Stomach (tissue), 9 donors: ENCODE results near the gene RPL28. TPM values are rescaled to one million over a fixed set of nuclear protein-coding genes. Genes with fewer than 3 reads are reported as not detected.
A peak's percentile ranks its signal among the peaks of the same experiment; 100 is the strongest.
"Not testable (repeated sequence)": the region's sequence is repeated elsewhere in the genome, so short reads cannot be mapped to it uniquely, and the experiment has no call there.

Source experiments
- DNase-seq, 2 donors: peaks; one replicate each; pipeline versions ENCODE4 v3.0.0 to v3.0.0-alpha.2; 2013 to 2019
- H3K27ac ChIP-seq, 5 donors: fragments of 200-600 bp in 4 of 5; sonication (generic) in 4 of 5; one replicate each; pipeline ENCODE4 v1.5.1; 2013 to 2019; ENCODE audit warnings: mild to moderate bottlenecking in 1 of 5, moderate library complexity in 1 of 5
- H3K27me3 ChIP-seq, 3 donors: fragments of 200-600 bp; sonication (generic); one replicate each; pipeline ENCODE4 v1.5.1; 2017 to 2019; ENCODE audit warnings: mixed run types in 1 of 3
- H3K36me3 ChIP-seq, 4 donors: fragments of 200-600 bp; sonication (generic); 1 replicate in 3 of 4; 2 replicates in 1 of 4; pipeline ENCODE4 v1.5.1; 2016 to 2019
- H3K4me1 ChIP-seq, 4 donors: fragments of 200-600 bp; sonication (generic); one replicate each; pipeline ENCODE4 v1.5.1; 2016 to 2019
- H3K4me3 ChIP-seq, 4 donors: fragments of 200-600 bp; sonication (generic) in 3 of 4; one replicate each; pipeline ENCODE4 v1.5.1; 2016 to 2019; ENCODE audit warnings: mild to moderate bottlenecking in 1 of 4
- H3K9me3 ChIP-seq, 4 donors: fragments of 200-600 bp; sonication (generic); one replicate each; pipeline ENCODE4 v1.5.1; 2016 to 2019
- CTCF ChIP-seq, 7 experiments: fragments of 450-650 bp in 4 of 7; fragments of 200-600 bp in 3 of 7; sonication (generic) in 3 of 7; IDR thresholded peaks; one replicate each; pipeline ENCODE4 v1.5.1; 2016 to 2019; ENCODE audit warnings: antibody characterized with exemption in 7 of 7, control low read depth in 2 of 7, mild to moderate bottlenecking in 1 of 7
- EP300 ChIP-seq: sonication (generic); formaldehyde crosslinking; IDR thresholded peaks from one replicate; pipeline ENCODE4 v1.6.1; 2017; ENCODE audit warnings: antibody characterized with exemption
- POLR2A ChIP-seq, 4 donors: fragments of 450-650 bp; IDR thresholded peaks; one replicate each; pipeline ENCODE4 v1.6.1; 2016; ENCODE audit warnings: antibody characterized with exemption in 4 of 4, control low read depth in 2 of 4, mild to moderate bottlenecking in 1 of 4, moderate library complexity in 1 of 4
- POLR2AphosphoS5 ChIP-seq, 3 donors: sonication (generic); formaldehyde crosslinking; IDR thresholded peaks; one replicate each; pipeline ENCODE4 v1.6.1; 2016; ENCODE audit warnings: antibody characterized with exemption in 3 of 3
- WGBS, 5 donors: extraction: QIAGEN DNeasy Blood & Tissue Kit in 3 of 5; methylation state at CpG; one replicate each; pipeline versions ENCODE4 v1.1.5 to v1.1.7; 2013 to 2018; 5-methylcytosine and 5-hydroxymethylcytosine counted together
- intact Hi-C: fragments of 100-400 bp; cut with DNase I; formaldehyde crosslinking; loops from one replicate; pipeline ENCODE4 v1.15.1; 2023; ENCODE audit warnings: low total_unique reads
- polyA plus RNA-seq, 3 donors: library from polyadenylated mRNA; stranded (reverse); fragments of 200-250 nt; gene quantifications; one replicate each; pipeline ENCODE4 v1.2.3, GENCODE V29; 2013
- total RNA-seq, 5 donors: library from RNA; depleted of rRNA; stranded (reverse); fragments of >200 nt; gene quantifications; one replicate each; pipeline versions ENCODE4 v1.1.0 to v1.2.3, GENCODE V29; 2014 to 2016
- donor health status: healthy with polysubstance abuse.
- donor health status: Bipolar disorder and iron deficiency.
- donor health status: healthy.

Gene RPL28
- total and polyA plus RNA-seq, 8 donors, result 47.5 to 2,388 (median 624) TPM

GRCh38 chr19:55398200-55398925 lies 12.6 kb downstream of the RPL28 start:
- no peak for DNase-seq
- Histone ChIP-seq H3K27ac (peak overlapping the region in 1 of 5 donors; percentile 29), H3K4me3 (no peak overlapping the region), H3K27me3 (no peaks in the 10 kb centered on the region), H3K4me1 (no peaks in the 10 kb centered on the region), H3K9me3 (no peaks in the 10 kb centered on the region), H3K36me3 (peaks cover 18 to 36% (median 32%) of the 10 kb centered on the region in 4 donors)
- intact Hi-C loops, result no loop called here
- TF ChIP-seq POLR2AphosphoS5 (IDR thresholded peaks at IDR 0.05) (no peak), CTCF (IDR thresholded peaks at IDR 0.05) (no peak), POLR2A (IDR thresholded peaks at IDR 0.05) (no peak), EP300 (no peak)
- WGBS, 5 donors, result 76 to 87% (median 83%) methylated on average over 12 of the region's 12 CpGs

- TF ChIP-seq CTCF (IDR thresholded peaks at IDR 0.05), result no peak
- no peak for TF ChIP-seq EP300
- no peak for TF ChIP-seq POLR2A (IDR thresholded peaks at IDR 0.05)
- no peak for TF ChIP-seq POLR2AphosphoS5 (IDR thresholded peaks at IDR 0.05)
- WGBS, 5 donors, result 76 to 87% (median 82%) methylated on average over 14 of the region's 14 CpGs
- intact Hi-C loops, result no loop called here
Observed at GRCh38 chr19:55400281-55401087, 14.8 kb downstream of the RPL28 start.

GRCh38 chr19:55401390-55401789 lies 15.7 kb downstream of the RPL28 start:
- Histone ChIP-seq H3K4me1 (peaks cover 5 to 13% (median 10%) of the 10 kb centered on the region in 4 donors), H3K36me3 (peaks cover 35 to 65% (median 58%) of the 10 kb centered on the region in 4 donors)
- H3K4me3 ChIP-seq, H3K27ac ChIP-seq, H3K27me3 ChIP-seq, intact Hi-C loops, H3K9me3 ChIP-seq, DNase-seq: not testable (repeated sequence)
- WGBS, 5 donors, result 79 to 93% (median 86%) methylated on average over 7 to 22 of the region's 28 CpGs

More at GRCh38 chr19:55400281-55401087, 14.8 kb downstream of the RPL28 start:
- peaks cover 0 to 4% (median 2%) of the 10 kb centered on the region in 4 donors for H3K4me1 ChIP-seq
- no peak for DNase-seq
- H3K27me3 ChIP-seq, result no peaks in the 10 kb centered on the region
- no peaks in the 10 kb centered on the region for H3K9me3 ChIP-seq
- H3K27ac ChIP-seq, result no peak overlapping the region
- H3K36me3 ChIP-seq, result peaks cover 30 to 56% (median 52%) of the 10 kb centered on the region in 4 donors
- H3K4me3 ChIP-seq, result no peak overlapping the region

GRCh38 chr19:55402509-55402908 lies 16.8 kb downstream of the RPL28 start:
- 75 to 92% (median 90%) methylated on average over 2 of the region's 2 CpGs for WGBS, 5 donors
- intact Hi-C loops, result no loop called here

More at GRCh38 chr19:55402509-55402908, 16.8 kb downstream of the RPL28 start:
- Histone ChIP-seq H3K27me3 (no peaks in the 10 kb centered on the region), H3K9me3 (no peaks in the 10 kb centered on the region), H3K4me3 (no peak overlapping the region), H3K36me3 (peaks cover 35 to 66% (median 58%) of the 10 kb centered on the region in 4 donors), H3K4me1 (peaks cover 12 to 21% (median 20%) of the 10 kb centered on the region in 4 donors), H3K27ac (no peak overlapping the region)
- no peak for DNase-seq
- TF ChIP-seq EP300, result no peak
- no peak for TF ChIP-seq POLR2AphosphoS5 (IDR thresholded peaks at IDR 0.05)
- TF ChIP-seq POLR2A (IDR thresholded peaks at IDR 0.05), result no peak
- no peak for TF ChIP-seq CTCF (IDR thresholded peaks at IDR 0.05)
